ENCODE data around the gene ASB7.

Gene ASB7

DNA sequence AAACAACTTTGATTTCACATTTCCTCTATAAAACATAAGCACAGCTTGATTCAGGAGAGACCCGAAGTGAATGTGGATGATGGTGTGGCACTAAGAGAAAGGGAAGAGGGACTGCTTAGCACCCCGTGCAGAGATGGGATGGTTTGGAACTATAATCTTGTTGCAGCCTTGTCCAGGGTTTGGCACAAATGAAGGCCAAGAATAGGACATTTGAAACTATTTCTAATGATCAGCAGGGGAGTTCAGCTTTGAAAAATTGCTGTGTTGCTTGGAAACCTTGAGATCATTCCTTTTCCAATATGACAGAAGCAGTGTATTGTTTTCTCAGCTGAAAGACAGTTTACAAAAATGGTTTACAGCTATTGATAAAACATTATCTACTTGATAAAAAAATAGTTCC, 49.7 kb downstream of the ASB7 start:
- Mint-ChIP-seq H3K27ac (no peak overlapping the region), H3K4me3 (no peak overlapping the region), H3K9me3 (ENCODE audit: low read depth) (no peaks in the 10 kb centered on the region), H3K36me3 (no peaks in the 10 kb centered on the region), H3K27me3 (no peaks in the 10 kb centered on the region), H3K4me1 (ENCODE audit: low read depth) (no peaks in the 10 kb centered on the region)

DNA sequence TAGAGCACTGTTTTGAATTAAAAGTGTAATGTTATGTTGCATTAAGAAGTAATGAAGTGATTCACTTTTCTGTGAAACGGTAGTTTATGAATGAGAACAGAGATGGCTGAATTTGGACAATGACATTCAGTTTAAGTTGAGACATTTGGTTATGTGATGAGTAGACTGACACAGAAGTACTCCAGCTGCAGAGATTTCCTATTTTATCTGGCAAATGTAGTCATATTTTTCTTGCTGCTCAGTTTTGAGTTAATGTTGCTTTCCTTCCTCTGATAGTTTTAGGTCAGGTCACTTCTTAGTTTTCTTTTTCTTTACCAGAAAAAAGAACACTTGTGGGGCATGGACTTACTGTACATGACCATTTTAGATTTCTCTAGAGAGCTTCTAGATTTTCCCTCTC, 51.2 kb downstream of the ASB7 start:
- Mint-ChIP-seq H3K4me1 (ENCODE audit: low read depth) (no peaks in the 10 kb centered on the region), H3K4me3 (no peak overlapping the region), H3K9me3 (ENCODE audit: low read depth) (no peaks in the 10 kb centered on the region), H3K27ac (no peak overlapping the region), H3K27me3 (no peaks in the 10 kb centered on the region), H3K36me3 (no peaks in the 10 kb centered on the region)

DNA sequence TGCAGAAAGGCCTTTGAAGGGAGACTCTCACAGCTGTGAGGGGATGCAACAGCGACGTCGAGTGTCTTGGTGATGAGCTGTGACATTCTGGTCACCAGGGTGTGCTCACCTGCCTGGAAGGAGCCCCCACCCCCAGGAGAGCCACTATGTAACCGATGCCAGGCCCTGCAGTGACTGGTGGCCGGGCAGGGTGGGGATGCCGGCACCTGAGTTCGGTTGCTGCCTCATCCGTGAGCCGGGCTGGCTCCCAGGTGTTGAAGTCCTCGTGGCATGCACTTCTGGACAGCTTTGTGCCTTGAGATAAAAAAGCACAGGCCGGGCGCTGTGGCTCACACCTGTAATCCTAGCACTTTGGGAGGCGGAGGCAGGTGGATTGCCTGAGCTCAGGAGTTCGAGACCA, 56.5 kb downstream of the ASB7 start:
- H3K27me3 Mint-ChIP-seq, result no peaks in the 10 kb centered on the region
- H3K9me3 Mint-ChIP-seq (ENCODE audit: low read depth), result no peaks in the 10 kb centered on the region
- no peak overlapping the region for H3K4me3 Mint-ChIP-seq
- no peak overlapping the region for H3K27ac Mint-ChIP-seq
- H3K4me1 Mint-ChIP-seq (ENCODE audit: low read depth), result no peaks in the 10 kb centered on the region
- no peaks in the 10 kb centered on the region for H3K36me3 Mint-ChIP-seq

DNA sequence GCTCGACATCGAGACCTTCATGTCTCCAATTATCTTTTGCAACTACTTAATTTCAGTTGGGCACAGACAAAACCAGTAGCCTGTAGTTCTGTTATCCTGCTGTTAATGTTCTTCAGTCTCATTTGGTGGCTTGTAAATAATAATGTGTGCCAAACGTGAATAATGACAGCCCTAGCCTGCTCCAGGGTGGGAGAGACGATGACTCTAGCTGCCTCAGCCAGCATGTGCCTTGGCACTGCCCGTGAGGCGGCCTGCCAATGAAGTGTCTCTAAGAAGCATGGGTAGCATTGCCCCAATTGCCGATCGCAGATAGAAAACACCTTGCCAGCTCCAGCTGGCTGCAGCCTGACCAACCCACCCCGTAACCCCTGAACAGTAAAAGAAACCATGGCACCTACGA, 58.8 kb downstream of the ASB7 start:
- Mint-ChIP-seq H3K36me3 (no peaks in the 10 kb centered on the region), H3K9me3 (ENCODE audit: low read depth) (no peaks in the 10 kb centered on the region), H3K4me1 (ENCODE audit: low read depth) (no peaks in the 10 kb centered on the region), H3K4me3 (no peak overlapping the region), H3K27me3 (no peaks in the 10 kb centered on the region), H3K27ac (no peak overlapping the region)

DNA sequence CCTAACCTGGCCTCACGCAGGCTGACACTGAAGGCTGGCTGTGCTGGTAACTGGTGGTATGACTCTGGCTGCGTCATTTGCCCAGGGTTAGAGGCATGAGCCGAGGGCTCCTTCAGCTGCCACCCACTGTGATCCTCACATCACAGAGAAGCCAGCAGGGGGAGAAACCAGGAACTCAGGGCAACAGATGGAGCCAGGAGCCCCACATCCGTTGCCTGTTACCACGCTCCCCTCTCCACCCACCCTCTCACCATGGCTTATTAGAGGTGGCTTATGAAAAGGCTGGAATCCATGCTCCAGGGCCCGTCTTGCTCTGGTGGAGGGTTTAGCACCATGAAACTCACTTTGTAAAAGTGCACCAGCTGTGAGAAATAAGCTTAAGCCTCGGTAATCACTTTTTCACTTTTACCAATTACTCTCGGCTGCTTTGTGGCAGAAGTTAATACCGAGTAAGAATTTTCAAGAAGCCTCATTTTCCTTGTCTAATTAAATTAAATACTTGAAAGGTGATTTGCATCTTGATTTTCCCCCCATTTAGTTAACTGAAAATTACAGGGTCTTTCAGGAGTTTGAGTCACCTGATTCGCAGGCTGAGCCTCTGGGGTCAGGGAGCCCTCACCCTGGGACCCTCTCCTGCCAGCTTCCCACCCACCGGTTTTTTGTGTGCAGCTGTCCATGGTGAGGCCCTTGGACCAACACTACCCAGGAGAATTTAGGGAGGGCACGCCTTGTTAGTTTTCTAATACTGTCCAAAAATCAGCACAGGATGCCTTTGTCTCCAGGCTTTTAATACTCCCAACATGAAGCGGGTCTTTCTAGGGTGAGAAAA, 60.9 kb downstream of the ASB7 start:
- no peaks in the 10 kb centered on the region for H3K4me1 Mint-ChIP-seq (ENCODE audit: low read depth)
- H3K4me3 Mint-ChIP-seq, result no peak overlapping the region
- no peak overlapping the region for H3K27ac Mint-ChIP-seq
- H3K36me3 Mint-ChIP-seq, result no peaks in the 10 kb centered on the region
- peaks cover 1% of the 10 kb centered on the region for H3K27me3 Mint-ChIP-seq
- no peaks in the 10 kb centered on the region for H3K9me3 Mint-ChIP-seq (ENCODE audit: low read depth)

DNA sequence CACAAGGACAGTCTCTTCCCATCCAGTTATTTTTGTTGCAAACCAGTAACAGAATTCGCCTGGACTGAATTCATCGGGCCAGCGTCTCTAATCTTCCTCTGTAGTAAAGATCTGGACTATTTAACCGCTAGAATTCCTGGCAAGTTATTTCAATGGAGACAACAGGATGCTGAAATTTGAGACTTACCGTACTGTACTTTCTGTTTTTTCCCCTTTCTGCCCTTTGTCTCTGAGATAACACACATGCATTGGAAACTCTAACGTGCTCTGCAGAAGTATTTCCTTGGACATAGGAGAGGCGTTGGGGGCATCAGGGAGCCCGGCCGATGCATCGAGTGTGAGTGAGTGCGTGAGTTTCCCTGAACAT, 61.5 kb downstream of the ASB7 start:
- Mint-ChIP-seq H3K36me3 (no peaks in the 10 kb centered on the region), H3K4me3 (no peak overlapping the region), H3K27me3 (peaks cover 1% of the 10 kb centered on the region), H3K27ac (no peak overlapping the region), H3K9me3 (ENCODE audit: low read depth) (no peaks in the 10 kb centered on the region), H3K4me1 (ENCODE audit: low read depth) (no peaks in the 10 kb centered on the region)

DNA sequence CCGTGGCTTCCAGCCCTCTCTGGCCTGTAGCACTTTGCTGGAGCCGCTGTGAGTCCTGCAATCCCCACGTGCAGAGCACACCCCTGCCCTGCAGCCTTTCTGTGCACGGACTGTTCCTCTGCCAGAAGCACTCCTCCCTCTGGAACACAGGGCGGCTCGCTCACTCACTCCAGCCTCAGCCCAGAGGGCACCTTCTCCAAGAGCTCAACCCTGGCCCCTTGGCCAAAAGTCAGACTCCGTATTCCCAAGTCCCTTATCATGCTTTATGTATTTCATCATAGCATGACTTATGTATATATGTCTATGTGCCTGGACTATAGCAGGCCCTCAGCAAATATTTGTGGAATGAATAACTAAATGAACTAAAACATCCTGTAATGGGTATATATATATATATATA, 63.2 kb downstream of the ASB7 start:
- H3K4me1 Mint-ChIP-seq (ENCODE audit: low read depth), result no peaks in the 10 kb centered on the region

DNA sequence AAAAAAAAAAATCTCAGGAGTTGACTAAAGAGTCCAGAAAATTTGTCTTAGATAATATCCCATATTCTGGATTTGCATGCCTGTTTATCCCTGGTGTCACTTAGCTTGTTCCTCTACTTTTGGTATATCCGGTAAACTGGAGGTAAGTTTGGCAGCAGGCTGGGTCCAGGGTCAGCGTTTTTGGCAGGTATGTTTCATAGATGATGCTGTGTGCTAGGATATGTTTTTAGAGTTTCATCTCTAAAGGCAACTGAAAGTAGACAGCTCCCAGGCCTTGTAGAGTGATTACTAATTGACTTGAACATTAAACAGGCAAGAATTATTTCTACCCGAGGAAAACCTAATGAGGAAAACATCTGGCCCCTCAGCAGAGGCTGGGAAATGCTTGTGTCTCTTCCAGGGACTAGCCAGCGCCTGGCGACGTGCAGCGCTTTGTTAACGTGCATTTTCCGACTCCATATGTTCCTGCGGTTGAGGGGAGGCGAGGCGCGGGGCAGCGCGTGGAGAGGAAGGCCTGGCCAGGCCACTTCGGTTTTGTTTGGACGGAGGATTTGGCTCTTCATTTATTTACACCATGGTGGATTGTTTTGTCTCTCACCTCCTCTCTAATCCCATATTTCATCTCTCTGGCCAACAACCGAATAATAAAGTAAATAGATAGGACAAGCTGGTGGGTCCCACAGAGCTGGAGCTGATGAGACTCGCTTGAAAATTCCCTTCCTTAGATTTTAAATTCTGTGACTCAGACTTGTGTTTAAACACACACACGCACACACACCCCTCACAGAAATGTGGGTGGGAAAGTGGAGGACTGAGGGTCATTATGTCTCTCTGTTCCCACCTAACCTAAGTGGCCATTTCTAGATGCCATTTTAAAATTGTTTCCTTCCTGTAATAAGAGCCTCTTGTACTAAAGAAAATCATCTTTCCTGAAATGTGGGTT, 65.3 kb downstream of the ASB7 start:
- Mint-ChIP-seq H3K9me3 (ENCODE audit: low read depth) (no peaks in the 10 kb centered on the region), H3K27me3 (peaks cover 1% of the 10 kb centered on the region), H3K4me1 (ENCODE audit: low read depth) (no peaks in the 10 kb centered on the region), H3K4me3 (no peak overlapping the region), H3K27ac (no peak overlapping the region), H3K36me3 (no peaks in the 10 kb centered on the region)

More for the DNA sequence above, 63.2 kb downstream of the ASB7 start:
- Mint-ChIP-seq H3K36me3 (no peaks in the 10 kb centered on the region), H3K9me3 (ENCODE audit: low read depth) (no peaks in the 10 kb centered on the region), H3K4me3 (no peak overlapping the region), H3K27me3 (peaks cover 1% of the 10 kb centered on the region), H3K27ac (no peak overlapping the region)

DNA sequence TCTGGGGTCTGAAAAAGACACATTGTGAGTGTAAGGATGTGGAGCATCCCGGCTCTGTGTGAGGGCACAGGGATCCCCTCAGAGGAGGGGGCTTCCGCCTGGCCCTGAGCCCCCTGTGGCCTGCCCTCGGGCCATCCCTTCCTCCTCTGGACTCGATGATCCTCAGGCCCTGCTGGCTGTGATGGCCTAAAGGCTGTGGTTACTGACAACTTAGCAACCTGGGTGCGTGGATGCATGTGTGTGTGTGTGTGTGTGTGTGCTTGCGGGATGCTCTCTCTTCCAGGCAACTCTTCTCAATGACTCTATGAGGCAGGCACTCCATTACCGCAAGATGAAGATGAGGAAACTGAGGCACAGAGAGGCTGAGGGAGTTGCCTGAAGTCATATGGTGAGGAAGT, 66.0 kb downstream of the ASB7 start:
- no peaks in the 10 kb centered on the region for H3K4me1 Mint-ChIP-seq (ENCODE audit: low read depth)
- no peaks in the 10 kb centered on the region for H3K9me3 Mint-ChIP-seq (ENCODE audit: low read depth)

DNA sequence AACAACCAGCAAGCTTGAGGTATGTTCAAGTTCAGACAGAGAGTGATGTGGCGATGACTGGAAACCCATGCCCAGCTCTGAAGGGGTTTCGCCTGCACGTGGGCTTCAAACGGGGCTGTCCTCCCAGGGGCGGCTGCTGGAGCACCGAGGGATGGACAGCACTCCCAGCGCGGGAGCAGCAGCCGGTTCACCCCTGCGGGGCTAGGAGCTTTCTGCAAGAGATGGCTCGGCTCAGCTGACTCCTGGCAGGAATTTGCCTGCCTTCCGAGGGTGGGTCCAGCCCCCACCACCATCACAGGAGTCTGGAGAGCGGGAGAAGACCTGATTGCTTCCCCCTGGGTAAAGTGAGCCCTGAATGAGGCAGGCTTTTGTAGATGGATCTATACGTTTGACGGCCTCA, 66.9 kb downstream of the ASB7 start:
- Mint-ChIP-seq H3K27ac (no peak overlapping the region), H3K4me3 (no peak overlapping the region), H3K36me3 (no peaks in the 10 kb centered on the region), H3K4me1 (ENCODE audit: low read depth) (no peaks in the 10 kb centered on the region), H3K27me3 (peaks cover 1% of the 10 kb centered on the region), H3K9me3 (ENCODE audit: low read depth) (no peaks in the 10 kb centered on the region)

More for the DNA sequence above, 66.0 kb downstream of the ASB7 start:
- no peak overlapping the region for H3K4me3 Mint-ChIP-seq
- H3K27ac Mint-ChIP-seq, result no peak overlapping the region
- no peaks in the 10 kb centered on the region for H3K36me3 Mint-ChIP-seq
- H3K27me3 Mint-ChIP-seq, result peaks cover 1% of the 10 kb centered on the region

DNA sequence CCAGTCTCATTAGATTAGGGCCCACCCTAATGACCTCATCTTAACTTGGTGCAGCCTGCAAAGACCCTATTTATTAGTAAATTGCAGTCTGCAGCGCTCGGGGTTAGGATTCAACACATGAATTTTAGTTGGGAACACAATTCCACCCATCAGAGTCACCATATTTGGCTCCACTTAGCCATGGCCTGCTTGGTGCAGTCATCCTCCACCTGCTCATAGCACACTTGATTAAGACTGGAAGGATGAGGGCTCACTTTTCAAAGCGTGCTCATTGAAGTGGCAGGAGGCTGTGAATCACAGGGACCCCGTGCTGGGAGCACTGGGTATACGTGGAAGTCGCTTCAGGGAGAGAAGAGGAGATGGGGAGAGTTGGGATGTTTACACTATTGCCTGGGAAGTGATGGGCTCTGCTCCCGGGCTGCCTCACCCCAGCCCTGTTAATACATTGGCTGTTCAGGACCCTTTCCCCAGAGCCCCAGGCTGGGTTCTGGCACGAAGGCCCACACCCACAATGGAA, 68.2 kb downstream of the ASB7 start:
- Mint-ChIP-seq H3K9me3 (ENCODE audit: low read depth) (no peaks in the 10 kb centered on the region), H3K4me1 (ENCODE audit: low read depth) (no peaks in the 10 kb centered on the region)

DNA sequence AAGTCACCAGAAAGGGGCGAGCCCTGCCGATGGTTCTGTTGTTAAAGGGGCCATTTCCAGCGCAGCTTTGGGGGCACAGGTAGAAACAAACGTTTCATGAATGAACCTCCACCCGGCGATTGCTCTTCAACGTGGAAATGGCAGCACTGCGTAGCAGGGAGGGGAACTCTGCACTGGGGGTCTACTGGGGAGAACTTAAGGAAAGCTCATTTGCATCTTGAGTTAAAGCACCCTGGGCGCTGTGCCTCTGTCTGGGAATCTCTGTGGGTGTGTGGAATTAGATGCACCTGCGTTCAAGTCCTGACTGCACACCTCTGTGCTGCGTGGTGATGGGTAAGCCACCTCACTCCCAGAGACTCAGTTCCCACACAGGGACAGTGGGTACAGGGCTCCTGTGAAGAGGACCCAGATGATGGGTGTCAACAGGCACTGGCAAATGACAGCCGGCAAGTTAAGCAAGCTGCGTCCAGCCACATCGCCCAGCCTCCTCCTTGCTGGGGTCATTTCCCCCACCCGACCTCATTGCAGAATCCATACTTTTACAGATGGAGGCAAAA, 68.8 kb downstream of the ASB7 start:
- no peak overlapping the region for H3K27ac Mint-ChIP-seq
- H3K4me3 Mint-ChIP-seq, result no peak overlapping the region
- H3K4me1 Mint-ChIP-seq (ENCODE audit: low read depth), result no peaks in the 10 kb centered on the region
- H3K36me3 Mint-ChIP-seq, result no peaks in the 10 kb centered on the region
- H3K9me3 Mint-ChIP-seq (ENCODE audit: low read depth), result no peaks in the 10 kb centered on the region
- peaks cover 1% of the 10 kb centered on the region for H3K27me3 Mint-ChIP-seq

More for the DNA sequence above, 68.2 kb downstream of the ASB7 start:
- no peak overlapping the region for H3K4me3 Mint-ChIP-seq
- H3K27ac Mint-ChIP-seq, result no peak overlapping the region
- H3K27me3 Mint-ChIP-seq, result peaks cover 1% of the 10 kb centered on the region
- H3K36me3 Mint-ChIP-seq, result no peaks in the 10 kb centered on the region

DNA sequence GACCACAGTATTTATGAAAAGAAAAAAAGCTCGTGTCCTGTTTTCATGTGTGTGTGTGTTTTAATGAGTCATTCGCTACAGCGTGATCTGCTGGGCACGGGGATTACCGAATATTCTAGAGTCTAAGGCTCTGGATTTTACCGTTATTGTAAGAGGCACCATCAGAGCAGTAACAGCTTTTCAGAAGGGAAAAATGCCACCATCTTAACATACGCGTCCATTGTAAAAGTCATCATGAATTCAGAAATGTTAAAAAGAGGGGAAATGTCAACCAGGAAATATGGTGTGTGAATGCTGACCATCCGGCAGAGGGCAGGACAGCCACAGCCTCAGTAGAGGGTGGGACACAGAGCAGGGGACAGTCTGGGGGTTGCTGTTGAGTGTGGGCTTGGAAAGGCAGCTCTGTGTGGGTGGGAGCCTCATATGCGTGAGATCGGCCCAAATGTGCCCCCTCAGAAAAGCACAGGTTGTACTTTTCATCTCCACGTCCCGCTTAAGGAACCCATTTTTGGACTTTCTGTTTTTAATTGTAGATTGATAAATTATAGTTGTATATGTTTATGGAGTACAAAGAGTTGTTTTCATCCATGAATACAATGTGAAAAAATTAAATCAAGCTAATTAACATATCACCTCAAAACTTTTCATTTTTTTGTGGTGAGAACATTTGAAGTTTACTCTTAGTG, 69.6 kb downstream of the ASB7 start:
- no peaks in the 10 kb centered on the region for H3K36me3 Mint-ChIP-seq
- H3K4me3 Mint-ChIP-seq, result no peak overlapping the region
- H3K4me1 Mint-ChIP-seq (ENCODE audit: low read depth), result no peaks in the 10 kb centered on the region
- no peak overlapping the region for H3K27ac Mint-ChIP-seq
- H3K9me3 Mint-ChIP-seq (ENCODE audit: low read depth), result no peaks in the 10 kb centered on the region
- no peaks in the 10 kb centered on the region for H3K27me3 Mint-ChIP-seq

DNA sequence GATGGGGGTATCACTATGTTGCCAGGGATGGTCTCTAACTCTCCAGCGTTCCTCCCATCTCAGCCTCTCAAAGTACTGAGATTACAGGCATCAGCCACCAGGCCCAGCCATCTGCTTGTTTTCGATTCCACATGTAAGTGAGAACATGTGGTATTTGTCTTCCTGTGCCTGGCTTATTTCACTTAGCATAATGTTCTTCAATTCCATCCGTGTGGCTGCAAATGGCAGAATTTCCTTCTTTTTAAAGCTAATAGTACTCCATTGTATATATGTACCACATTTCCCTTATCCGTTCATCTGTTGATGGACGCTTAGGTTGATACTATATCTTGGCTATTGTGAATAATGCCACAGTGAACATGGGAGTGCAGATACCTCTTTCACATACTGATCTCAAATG, 70.6 kb downstream of the ASB7 start:
- H3K27ac Mint-ChIP-seq, result no peak overlapping the region
- H3K4me1 Mint-ChIP-seq (ENCODE audit: low read depth), result no peaks in the 10 kb centered on the region
- H3K27me3 Mint-ChIP-seq, result no peaks in the 10 kb centered on the region
- H3K36me3 Mint-ChIP-seq, result no peaks in the 10 kb centered on the region
- no peaks in the 10 kb centered on the region for H3K9me3 Mint-ChIP-seq (ENCODE audit: low read depth)
- no peak overlapping the region for H3K4me3 Mint-ChIP-seq

Measured in activated naive CD8-positive, alpha-beta T cell (primary cell).